ENCODE measurements around the gene SCIN.

Gene SCIN

GRCh38 chr7:12596225-12596790 is 25.8 kb downstream of the SCIN start:
- CTCF ChIA-PET = interaction anchor here (1.0 kb wide), 1 partner anchor 71 kb away, joined by 3 read pairs; no protein-coding TSS in a partner anchor
- no peak overlapping the region for H3K4me3 ChIP-seq (ENCODE audit: low read depth, low read length)
- POLR2A ChIA-PET = no interaction called here
- DNase-seq (ENCODE audit: low read depth, low spot score) = no peak
- TF ChIP-seq CTCF (IDR thresholded peaks at IDR 0.05; ENCODE audit: insufficient read depth, low read length, missing control alignments) = no peak

GRCh38 chr7:12601302-12601869 is 30.9 kb downstream of the SCIN start:
- CTCF ChIA-PET = no interaction called here
- DNase-seq (ENCODE audit: low read depth, low spot score) = no peak
- H3K4me3 ChIP-seq (ENCODE audit: low read depth, low read length) = no peak overlapping the region
- TF ChIP-seq CTCF (IDR thresholded peaks at IDR 0.05; ENCODE audit: insufficient read depth, low read length, missing control alignments) = no peak
- POLR2A ChIA-PET = no interaction called here

GRCh38 chr7:12607134-12607533 is 36.6 kb downstream of the SCIN start:
- ChIA-PET CTCF (no interaction called here), POLR2A (no interaction called here)
- TF ChIP-seq CTCF (IDR thresholded peaks at IDR 0.05; ENCODE audit: insufficient read depth, low read length, missing control alignments) = no peak

GRCh38 chr7:12609561-12609960 is 39.0 kb downstream of the SCIN start:
- no peak for TF ChIP-seq CTCF (IDR thresholded peaks at IDR 0.05; ENCODE audit: insufficient read depth, low read length, missing control alignments)
- POLR2A ChIA-PET = no interaction called here
- no peak for DNase-seq (ENCODE audit: low read depth, low spot score)
- H3K4me3 ChIP-seq (ENCODE audit: low read depth, low read length) = no peak overlapping the region
- CTCF ChIA-PET = no interaction called here

More at GRCh38 chr7:12607134-12607533, 36.6 kb downstream of the SCIN start:
- no peak overlapping the region for H3K4me3 ChIP-seq (ENCODE audit: low read depth, low read length)
- no peak for DNase-seq (ENCODE audit: low read depth, low spot score)

- POLR2A ChIA-PET = no interaction called here
- CTCF ChIA-PET = interaction anchor here (1.1 to 1.7 kb wide), 3 partner anchors 10 to 86 kb away, joined by 3 to 6 read pairs (median 4); no protein-coding TSS in a partner anchor
Measured at GRCh38 chr7:12610899-12611298, 40.4 kb downstream of the SCIN start.

More at GRCh38 chr7:12610899-12611298, 40.4 kb downstream of the SCIN start:
- no peak for TF ChIP-seq CTCF (IDR thresholded peaks at IDR 0.05; ENCODE audit: insufficient read depth, low read length, missing control alignments)
- no peak for DNase-seq (ENCODE audit: low read depth, low spot score)
- H3K4me3 ChIP-seq (ENCODE audit: low read depth, low read length) = no peak overlapping the region

Measured in AG04449 (cell line).